Measurements from ENCODE around the gene ARSJ. TPM values are rescaled to one million over a fixed set of nuclear protein-coding genes. Genes with fewer than 3 reads are reported as not detected.

ARSJ gene
- total RNA-seq (not detected), polyA plus RNA-seq (not detected)

GRCh38 chr4:113979148-113979904 lies at the start of gene ARSJ:
Gene ARSJ, minus strand, starts transcription at chr4:113979647. Its CDS starts 813 bp downstream, at chr4:113978834.
- ATAC-seq (ENCODE audit: low read depth in 2 of 2) = no peak
- H3K4me1 Mint-ChIP-seq = peaks cover 3 to 24% (median 8%) of the 10 kb centered on the region in 4 donors
- peak within 1 kb of the TSS in 3 of 4 donors; percentile 69 to 85 (median 77) for H3K4me3 Mint-ChIP-seq
- H3K9me3 Mint-ChIP-seq = peaks cover 0 to 2% (median under 1%) of the 10 kb centered on the region in 7 donors
- peaks cover 70% of the 10 kb centered on the region for H3K27me3 Mint-ChIP-seq
- Histone ChIP-seq H3K27me3 (ENCODE audit: control insufficient read depth, insufficient read depth, low read length) (peaks cover 24% of the 10 kb centered on the region), H3K4me3 (ENCODE audit: low read depth, low read length) (peak within 1 kb of the TSS; percentile 23), H3K9me3 (ENCODE audit: control insufficient read depth in 2 of 2, low read length in 2 of 2) (peaks cover 0 to 3% of the 10 kb centered on the region in 2 experiments), H3K36me3 (ENCODE audit: control insufficient read depth, insufficient read depth, low read length) (no peaks in the 10 kb centered on the region), H3K4me1 (ENCODE audit: control insufficient read depth, insufficient read depth, low read length, poor library complexity, severe bottlenecking) (peaks cover 7% of the 10 kb centered on the region), H3K27ac (ENCODE audit: insufficient read depth, low read length, poor library complexity, severe bottlenecking) (no peak within 1 kb of the TSS)
- no peak for DNase-seq
- no peaks in the 10 kb centered on the region for H3K36me3 Mint-ChIP-seq
- H3K27ac Mint-ChIP-seq = no peak within 1 kb of the TSS

GRCh38 chr4:114028071-114028470 lies 48.6 kb upstream of the ARSJ start:
- no peaks in the 10 kb centered on the region for H3K36me3 ChIP-seq (ENCODE audit: control insufficient read depth, insufficient read depth, low read length)
- no peak overlapping the region for H3K27ac Mint-ChIP-seq
- no peaks in the 10 kb centered on the region for H3K4me1 Mint-ChIP-seq
- H3K27me3 Mint-ChIP-seq = no peaks in the 10 kb centered on the region
- H3K27me3 ChIP-seq (ENCODE audit: control insufficient read depth, insufficient read depth, low read length) = no peaks in the 10 kb centered on the region
- H3K9me3 ChIP-seq (ENCODE audit: control insufficient read depth in 2 of 2, low read length in 2 of 2) = no peaks in the 10 kb centered on the region
- ATAC-seq (ENCODE audit: low read depth in 2 of 2) = no peak
- H3K4me1 ChIP-seq (ENCODE audit: control insufficient read depth, insufficient read depth, low read length, poor library complexity, severe bottlenecking) = no peaks in the 10 kb centered on the region
- no peaks in the 10 kb centered on the region for H3K9me3 Mint-ChIP-seq
- H3K36me3 Mint-ChIP-seq = no peaks in the 10 kb centered on the region
- H3K4me3 Mint-ChIP-seq = no peak overlapping the region
- H3K27ac ChIP-seq (ENCODE audit: insufficient read depth, low read length, poor library complexity, severe bottlenecking) = no peak overlapping the region
- no peak for DNase-seq
- no peak overlapping the region for H3K4me3 ChIP-seq (ENCODE audit: low read depth, low read length)

GRCh38 chr4:114027596-114027995 lies 48.1 kb upstream of the ARSJ start:
- no peak overlapping the region for H3K27ac ChIP-seq (ENCODE audit: insufficient read depth, low read length, poor library complexity, severe bottlenecking)
- no peaks in the 10 kb centered on the region for H3K4me1 Mint-ChIP-seq
- H3K4me1 ChIP-seq (ENCODE audit: control insufficient read depth, insufficient read depth, low read length, poor library complexity, severe bottlenecking) = no peaks in the 10 kb centered on the region
- DNase-seq = no peak
- no peak for ATAC-seq (ENCODE audit: low read depth in 2 of 2)
- H3K27me3 Mint-ChIP-seq = no peaks in the 10 kb centered on the region
- H3K36me3 Mint-ChIP-seq = no peaks in the 10 kb centered on the region
- H3K27ac Mint-ChIP-seq = no peak overlapping the region
- no peaks in the 10 kb centered on the region for H3K36me3 ChIP-seq (ENCODE audit: control insufficient read depth, insufficient read depth, low read length)
- H3K9me3 Mint-ChIP-seq = no peaks in the 10 kb centered on the region
- no peak overlapping the region for H3K4me3 Mint-ChIP-seq
- H3K4me3 ChIP-seq (ENCODE audit: low read depth, low read length) = no peak overlapping the region
- no peaks in the 10 kb centered on the region for H3K9me3 ChIP-seq (ENCODE audit: control insufficient read depth in 2 of 2, low read length in 2 of 2)
- no peaks in the 10 kb centered on the region for H3K27me3 ChIP-seq (ENCODE audit: control insufficient read depth, insufficient read depth, low read length)

- Histone ChIP-seq H3K9me3 (ENCODE audit: control insufficient read depth in 2 of 2, low read length in 2 of 2) (no peaks in the 10 kb centered on the region), H3K27ac (ENCODE audit: insufficient read depth, low read length, poor library complexity, severe bottlenecking) (no peak overlapping the region), H3K36me3 (ENCODE audit: control insufficient read depth, insufficient read depth, low read length) (no peaks in the 10 kb centered on the region), H3K4me1 (ENCODE audit: control insufficient read depth, insufficient read depth, low read length, poor library complexity, severe bottlenecking) (no peaks in the 10 kb centered on the region), H3K27me3 (ENCODE audit: control insufficient read depth, insufficient read depth, low read length) (no peaks in the 10 kb centered on the region), H3K4me3 (ENCODE audit: low read depth, low read length) (no peak overlapping the region)
- Mint-ChIP-seq H3K9me3 (no peaks in the 10 kb centered on the region), H3K36me3 (no peaks in the 10 kb centered on the region), H3K27me3 (no peaks in the 10 kb centered on the region), H3K27ac (no peak overlapping the region), H3K4me3 (no peak overlapping the region), H3K4me1 (no peaks in the 10 kb centered on the region)
- ATAC-seq (ENCODE audit: low read depth in 2 of 2) = no peak
- DNase-seq = no peak
Observed at GRCh38 chr4:114026447-114026846, 47.0 kb upstream of the ARSJ start.

- Mint-ChIP-seq H3K27me3 (no peaks in the 10 kb centered on the region), H3K4me1 (no peaks in the 10 kb centered on the region), H3K4me3 (no peak overlapping the region), H3K36me3 (no peaks in the 10 kb centered on the region), H3K27ac (no peak overlapping the region), H3K9me3 (no peaks in the 10 kb centered on the region)
- no peak for DNase-seq
- no peaks in the 10 kb centered on the region for H3K27me3 ChIP-seq (ENCODE audit: control insufficient read depth, insufficient read depth, low read length)
- no peaks in the 10 kb centered on the region for H3K36me3 ChIP-seq (ENCODE audit: control insufficient read depth, insufficient read depth, low read length)
- ATAC-seq (ENCODE audit: low read depth in 2 of 2) = no peak
- no peak overlapping the region for H3K27ac ChIP-seq (ENCODE audit: insufficient read depth, low read length, poor library complexity, severe bottlenecking)
- no peaks in the 10 kb centered on the region for H3K4me1 ChIP-seq (ENCODE audit: control insufficient read depth, insufficient read depth, low read length, poor library complexity, severe bottlenecking)
- no peak overlapping the region for H3K4me3 ChIP-seq (ENCODE audit: low read depth, low read length)
- H3K9me3 ChIP-seq (ENCODE audit: control insufficient read depth in 2 of 2, low read length in 2 of 2) = no peaks in the 10 kb centered on the region
Observed at GRCh38 chr4:114025176-114025777, 45.8 kb upstream of the ARSJ start.

- H3K27me3 ChIP-seq (ENCODE audit: control insufficient read depth, insufficient read depth, low read length) = no peaks in the 10 kb centered on the region
- Mint-ChIP-seq H3K4me1 (no peaks in the 10 kb centered on the region), H3K9me3 (no peaks in the 10 kb centered on the region), H3K27me3 (no peaks in the 10 kb centered on the region), H3K27ac (no peak overlapping the region), H3K4me3 (no peak overlapping the region), H3K36me3 (no peaks in the 10 kb centered on the region)
- no peaks in the 10 kb centered on the region for H3K4me1 ChIP-seq (ENCODE audit: control insufficient read depth, insufficient read depth, low read length, poor library complexity, severe bottlenecking)
- no peaks in the 10 kb centered on the region for H3K36me3 ChIP-seq (ENCODE audit: control insufficient read depth, insufficient read depth, low read length)
- no peak for ATAC-seq (ENCODE audit: low read depth in 2 of 2)
- no peak for DNase-seq
- H3K4me3 ChIP-seq (ENCODE audit: low read depth, low read length) = no peak overlapping the region
- no peak overlapping the region for H3K27ac ChIP-seq (ENCODE audit: insufficient read depth, low read length, poor library complexity, severe bottlenecking)
- H3K9me3 ChIP-seq (ENCODE audit: control insufficient read depth in 2 of 2, low read length in 2 of 2) = no peaks in the 10 kb centered on the region
Observed at GRCh38 chr4:114021451-114021850, 42.0 kb upstream of the ARSJ start.

- Mint-ChIP-seq H3K4me1 (no peaks in the 10 kb centered on the region), H3K27me3 (no peaks in the 10 kb centered on the region), H3K27ac (no peak overlapping the region), H3K4me3 (no peak overlapping the region), H3K36me3 (no peaks in the 10 kb centered on the region), H3K9me3 (no peaks in the 10 kb centered on the region)
- no peaks in the 10 kb centered on the region for H3K36me3 ChIP-seq (ENCODE audit: control insufficient read depth, insufficient read depth, low read length)
- ATAC-seq (ENCODE audit: low read depth in 2 of 2) (no peak), DNase-seq (no peak)
- H3K9me3 ChIP-seq (ENCODE audit: control insufficient read depth in 2 of 2, low read length in 2 of 2) = no peaks in the 10 kb centered on the region
- H3K4me1 ChIP-seq (ENCODE audit: control insufficient read depth, insufficient read depth, low read length, poor library complexity, severe bottlenecking) = no peaks in the 10 kb centered on the region
- H3K4me3 ChIP-seq (ENCODE audit: low read depth, low read length) = no peak overlapping the region
- no peaks in the 10 kb centered on the region for H3K27me3 ChIP-seq (ENCODE audit: control insufficient read depth, insufficient read depth, low read length)
- no peak overlapping the region for H3K27ac ChIP-seq (ENCODE audit: insufficient read depth, low read length, poor library complexity, severe bottlenecking)
Observed at GRCh38 chr4:114019969-114020358, 40.5 kb upstream of the ARSJ start.

Measured in CD4-positive, CD25-positive, alpha-beta regulatory T cell (primary cell).